GM21381 (cell line): ENCODE measurements around the gene SLC39A8.
"Not testable (repeated sequence)": the region's sequence is repeated elsewhere in the genome, so short reads cannot be mapped to it uniquely, and the experiment has no call there.

ENCODE experiments used
- ATAC-seq: cut with Tn5 transposase; IDR thresholded peaks from one replicate; pipeline ENCODE4 v1.9.1; 2021; ENCODE audit warnings: mild to moderate bottlenecking, moderate library complexity; ENCODE audit not compliant: unreplicated experiment

The SLC39A8 gene

DNA sequence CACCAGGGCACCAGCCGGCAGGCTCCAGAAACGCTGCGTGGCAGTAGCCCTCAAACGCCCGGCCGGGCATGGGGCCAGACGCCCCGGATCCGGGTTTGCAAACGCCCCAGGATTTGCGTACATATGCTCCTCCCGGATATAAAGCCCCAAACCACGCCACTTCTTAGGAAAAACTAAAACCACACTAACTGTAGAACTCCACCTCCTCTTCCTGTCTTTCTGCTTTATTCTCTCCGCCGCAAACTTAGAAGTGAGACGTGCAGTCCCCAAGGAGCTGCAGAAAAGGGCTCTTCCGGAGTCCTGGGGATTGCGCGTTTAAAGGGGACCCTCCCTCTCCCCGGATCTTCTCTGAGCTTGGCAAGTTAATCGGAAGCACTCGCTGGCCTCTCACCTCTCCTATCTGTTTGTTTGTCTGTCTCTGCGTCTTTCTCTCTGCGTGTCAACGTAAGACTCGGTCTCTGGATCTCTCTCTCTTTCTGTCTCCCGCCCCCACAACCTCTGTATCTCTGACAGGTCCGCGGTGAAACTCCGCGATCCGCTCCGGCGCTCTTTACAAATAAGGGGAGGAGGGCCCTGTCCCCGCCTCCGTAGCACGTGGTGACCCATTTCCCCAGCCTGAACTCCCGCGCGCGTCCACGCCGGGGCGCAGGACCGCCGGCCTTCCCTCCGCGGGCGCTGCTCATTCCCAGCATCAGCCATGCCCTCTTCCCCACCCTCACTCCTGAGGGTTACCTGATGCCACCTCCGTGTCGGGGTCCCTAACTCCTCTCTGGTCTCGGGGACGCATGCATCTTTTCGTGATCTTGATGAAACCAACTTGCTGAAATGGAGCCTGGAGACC lies at the start of gene SLC39A8:
Gene SLC39A8, minus strand, starts transcription at position 529 of the 841 bp plus-strand sequence. CDS start 820 bp downstream, outside the sequence.
- ATAC-seq: peak; percentile 82

DNA sequence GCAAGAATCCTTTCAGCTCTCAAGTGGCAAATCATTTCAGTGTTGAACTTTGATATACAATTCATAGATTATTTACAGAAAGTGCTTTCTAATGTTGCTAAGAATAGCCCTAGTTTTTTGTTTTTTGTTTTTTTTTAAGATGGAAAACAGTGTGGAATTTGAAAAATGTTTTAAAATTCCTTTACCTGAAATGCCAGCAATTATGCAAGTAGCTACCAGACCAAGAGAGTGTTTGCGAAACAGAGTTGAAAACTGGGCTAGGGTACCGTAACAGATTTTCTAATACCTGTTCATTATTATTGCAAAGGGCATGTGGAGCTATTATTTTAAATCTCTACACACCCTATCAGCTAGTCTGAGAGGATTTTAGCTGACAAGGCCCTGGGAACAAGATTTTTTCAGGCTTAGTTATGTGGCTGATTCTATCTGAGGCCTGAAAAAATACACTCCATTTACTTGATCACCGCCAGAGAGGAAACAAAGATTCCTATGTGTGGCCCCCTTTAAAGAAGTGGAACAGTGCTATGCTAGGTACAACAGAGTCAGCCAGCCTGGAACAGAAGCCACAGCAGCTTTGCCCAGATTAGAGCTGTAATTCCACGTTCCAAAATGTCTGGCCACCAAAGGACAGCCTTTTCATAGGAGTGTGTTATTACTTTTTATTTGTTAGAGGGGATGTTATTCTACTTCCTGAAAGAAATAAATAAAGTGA lies 46.9 kb upstream of the SLC39A8 start:
- ATAC-seq: no peak

DNA sequence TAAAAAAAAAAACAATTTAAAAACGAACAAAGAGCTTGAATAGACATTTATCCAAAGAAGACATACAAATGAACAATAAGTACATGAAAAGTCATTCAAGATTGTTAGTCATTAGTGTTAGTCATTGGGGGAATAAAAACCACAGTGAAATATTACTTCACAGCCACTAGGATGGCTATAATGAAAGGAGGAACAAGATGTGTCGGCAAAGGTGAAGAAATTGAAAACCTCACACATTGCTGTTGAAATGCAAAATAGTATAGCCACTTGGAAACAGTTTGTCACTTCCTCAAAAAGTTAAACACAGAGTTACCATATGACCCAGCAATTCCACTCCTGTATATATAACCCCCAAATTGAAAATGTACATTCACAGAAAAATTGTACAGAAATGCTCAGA lies 45.2 kb upstream of the SLC39A8 start:
- ATAC-seq: peak; percentile 95

DNA sequence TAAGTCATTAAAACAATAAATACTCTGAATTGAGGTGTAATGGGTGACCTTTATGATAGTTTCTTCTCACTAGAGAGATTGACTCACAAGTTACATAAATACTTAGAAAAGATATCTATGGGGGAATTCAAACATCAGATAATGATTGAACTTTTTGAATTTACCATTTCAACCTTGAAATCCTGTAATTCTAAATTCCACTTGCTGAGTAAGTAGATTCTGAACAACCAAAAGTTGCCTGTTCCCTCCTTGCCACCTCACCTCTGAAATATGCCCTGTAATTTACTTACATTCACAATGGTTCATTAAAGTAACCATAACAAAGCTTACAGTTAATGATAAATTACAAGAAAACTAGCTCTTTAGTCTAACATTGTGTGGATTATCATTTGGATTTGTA lies 43.3 kb upstream of the SLC39A8 start:
- ATAC-seq: no peak

DNA sequence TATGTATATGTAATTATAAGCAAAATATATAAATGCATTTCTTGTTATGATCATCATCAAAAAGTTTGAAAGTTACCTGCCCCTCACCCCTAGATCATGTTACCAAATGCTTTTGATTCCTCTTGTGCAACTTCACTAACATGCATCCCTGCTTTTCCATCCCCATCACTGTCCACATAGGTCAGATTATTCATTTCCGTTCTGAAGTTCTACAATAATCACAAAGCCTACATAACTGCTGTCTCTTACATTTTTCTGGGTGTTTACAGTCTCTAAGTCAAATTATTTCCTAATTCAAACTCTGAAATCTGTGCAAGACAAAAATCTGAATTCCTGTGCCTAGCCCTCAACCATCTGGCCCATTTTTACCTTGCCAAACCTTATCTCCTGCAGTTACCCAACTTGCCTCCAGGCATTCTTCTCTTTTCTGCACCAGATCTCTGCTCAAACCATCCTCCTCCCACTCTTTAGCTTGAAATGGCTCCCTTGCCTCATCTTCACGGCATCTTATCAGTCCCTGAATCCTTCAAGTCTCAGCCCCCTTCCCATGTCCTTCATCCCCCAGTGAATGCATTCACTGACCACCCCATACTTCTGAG lies 42.4 kb upstream of the SLC39A8 start:
- no peak for ATAC-seq

DNA sequence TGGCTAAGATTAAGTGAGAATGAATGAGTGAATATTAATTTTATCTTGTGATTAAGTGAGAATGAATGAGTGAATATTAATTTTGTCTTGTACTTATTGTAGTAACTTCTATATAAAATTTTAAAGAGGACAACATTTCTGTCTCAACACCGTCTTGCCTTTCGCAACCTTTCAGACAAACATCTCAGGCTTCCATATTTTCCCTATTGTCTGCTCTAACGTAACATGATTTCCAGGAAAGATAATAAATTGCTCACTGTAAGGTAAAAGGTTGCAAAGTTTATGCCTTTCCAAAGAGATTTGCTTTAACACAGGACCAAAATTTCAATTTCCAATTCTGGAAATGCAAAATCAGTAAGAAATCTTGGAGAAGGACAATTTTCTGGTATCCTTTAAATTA lies 41.7 kb upstream of the SLC39A8 start:
- ATAC-seq: no peak

DNA sequence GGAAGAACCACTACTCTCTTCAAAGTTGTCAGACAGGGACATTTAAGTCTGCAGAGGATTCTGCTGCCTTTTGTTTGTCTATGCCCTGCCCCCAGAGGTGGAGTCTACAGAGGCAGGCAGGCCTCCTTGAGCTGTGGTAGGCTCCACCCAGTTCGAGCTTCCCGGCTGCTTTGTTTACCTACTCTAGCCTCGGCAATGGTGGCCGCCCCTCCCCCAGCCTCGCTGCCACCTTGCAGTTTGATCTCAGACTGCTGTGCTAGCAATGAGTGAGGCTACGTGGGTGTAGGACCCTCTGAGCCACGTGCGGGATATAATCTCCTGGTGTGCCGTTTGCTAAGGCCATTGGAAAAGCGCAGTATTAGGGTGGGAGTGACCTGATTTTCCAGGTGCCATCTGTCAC lies 35.0 kb upstream of the SLC39A8 start:
- ATAC-seq: not testable (repeated sequence)

DNA sequence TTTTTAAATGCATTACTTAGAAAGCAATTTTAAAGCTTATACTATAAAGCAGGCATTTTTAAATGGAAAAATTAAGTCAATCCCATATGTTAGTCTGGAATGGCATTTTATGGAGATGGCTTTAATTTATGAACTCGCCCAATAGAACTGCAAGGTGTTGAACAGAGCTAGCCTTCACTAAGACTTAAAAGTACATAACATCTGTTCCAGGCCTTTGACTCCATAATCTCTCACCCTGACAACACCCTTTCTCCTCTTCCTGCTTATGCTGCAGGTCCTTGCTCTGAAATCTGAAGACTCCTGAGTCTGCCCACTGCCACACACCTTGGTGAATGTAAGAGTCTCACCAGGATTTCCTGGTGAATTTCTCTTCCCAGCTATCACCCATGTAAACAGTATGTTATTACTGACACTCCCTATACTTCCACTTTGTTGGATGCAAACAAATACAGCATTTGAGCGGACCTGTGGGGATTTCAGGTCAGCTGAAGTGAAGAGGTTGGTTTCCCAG lies 17.7 kb upstream of the SLC39A8 start:
- ATAC-seq: no peak

DNA sequence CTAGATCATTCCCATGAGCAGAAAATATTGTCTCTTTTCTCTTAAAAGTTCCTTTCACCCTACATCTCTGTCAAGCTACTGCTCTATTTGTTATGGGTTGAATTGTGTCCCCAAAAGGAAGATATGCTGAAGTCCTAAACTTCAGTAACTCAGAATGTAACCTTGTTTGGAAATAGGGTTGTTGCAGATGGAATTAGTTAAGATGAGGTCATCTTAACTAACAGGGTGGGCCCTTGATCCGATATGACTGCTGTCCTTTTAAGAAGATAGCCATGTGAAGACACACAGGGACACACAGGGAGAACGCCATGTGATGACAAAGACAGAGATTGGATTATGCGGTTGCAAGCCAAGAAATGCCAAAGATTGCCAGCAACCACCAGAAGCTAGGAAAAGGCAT lies 12.8 kb upstream of the SLC39A8 start:
- no peak for ATAC-seq

DNA sequence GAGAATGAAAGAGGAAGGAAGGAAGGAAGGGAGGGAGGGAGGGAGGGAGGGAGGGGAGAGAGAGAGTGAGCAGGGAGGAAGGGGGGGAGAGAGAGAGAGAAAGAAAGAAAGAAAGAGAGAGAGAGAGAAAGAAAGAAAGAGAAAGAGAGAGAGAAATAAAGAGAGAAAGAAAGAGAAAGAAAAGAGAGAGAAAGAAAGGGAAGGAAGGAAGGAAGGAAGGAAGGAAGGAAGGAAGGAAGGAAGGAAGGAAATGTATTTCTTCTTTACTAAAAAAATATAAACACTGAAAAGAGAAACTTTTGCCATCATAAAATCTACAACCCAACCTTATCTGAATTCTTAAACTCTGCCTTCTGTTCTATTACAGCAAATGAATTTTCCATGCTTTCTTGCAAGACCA lies 12.4 kb upstream of the SLC39A8 start:
- ATAC-seq: not testable (repeated sequence)

DNA sequence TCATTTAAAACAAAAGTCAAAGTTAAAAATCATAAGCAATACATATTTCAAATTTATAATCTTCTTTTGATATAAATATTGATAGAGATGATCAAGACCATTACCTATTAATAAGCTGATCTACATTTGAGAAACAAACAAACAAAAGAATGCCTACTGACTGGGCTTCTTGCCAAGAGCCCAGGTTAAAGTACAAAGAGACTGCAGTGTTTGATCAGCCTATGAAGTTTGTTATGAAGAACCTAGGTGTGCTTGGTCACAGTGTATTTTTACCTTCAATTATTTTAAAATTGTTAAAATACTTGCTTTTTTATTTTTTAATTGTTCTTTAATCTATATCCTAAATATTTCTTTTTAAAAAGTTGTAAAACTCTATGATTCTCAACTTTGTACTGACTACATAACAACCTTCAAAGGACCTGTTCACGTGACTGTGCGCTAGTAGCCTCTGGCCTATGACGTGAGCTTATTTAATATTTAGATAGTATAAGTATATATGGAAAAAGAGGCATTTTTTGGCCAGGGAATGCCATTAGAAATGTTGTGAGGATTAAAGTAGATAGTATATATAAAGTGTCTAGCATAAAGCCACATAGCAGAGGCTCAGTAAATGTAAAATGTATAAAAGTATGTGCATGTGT lies 11.4 kb upstream of the SLC39A8 start:
- ATAC-seq: no peak

DNA sequence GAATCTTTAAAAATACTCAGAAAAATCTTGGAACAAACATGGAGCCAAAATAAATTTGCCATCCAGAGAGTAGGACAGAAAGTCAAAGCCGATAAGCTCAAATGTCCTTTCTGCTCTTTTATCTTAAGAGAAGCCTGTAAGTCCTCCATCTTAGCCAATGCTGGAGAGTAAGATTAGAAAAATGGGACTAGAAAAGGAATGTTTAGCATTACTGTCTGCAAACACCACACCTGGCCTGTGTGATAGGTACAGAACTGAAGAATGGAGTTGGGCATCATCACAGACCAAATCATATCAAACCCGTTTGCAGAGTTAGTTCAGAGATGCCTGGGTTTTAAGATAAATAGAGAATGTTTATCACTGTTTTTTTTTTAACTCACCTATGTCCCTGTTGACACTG lies 10.5 kb upstream of the SLC39A8 start:
- no peak for ATAC-seq

DNA sequence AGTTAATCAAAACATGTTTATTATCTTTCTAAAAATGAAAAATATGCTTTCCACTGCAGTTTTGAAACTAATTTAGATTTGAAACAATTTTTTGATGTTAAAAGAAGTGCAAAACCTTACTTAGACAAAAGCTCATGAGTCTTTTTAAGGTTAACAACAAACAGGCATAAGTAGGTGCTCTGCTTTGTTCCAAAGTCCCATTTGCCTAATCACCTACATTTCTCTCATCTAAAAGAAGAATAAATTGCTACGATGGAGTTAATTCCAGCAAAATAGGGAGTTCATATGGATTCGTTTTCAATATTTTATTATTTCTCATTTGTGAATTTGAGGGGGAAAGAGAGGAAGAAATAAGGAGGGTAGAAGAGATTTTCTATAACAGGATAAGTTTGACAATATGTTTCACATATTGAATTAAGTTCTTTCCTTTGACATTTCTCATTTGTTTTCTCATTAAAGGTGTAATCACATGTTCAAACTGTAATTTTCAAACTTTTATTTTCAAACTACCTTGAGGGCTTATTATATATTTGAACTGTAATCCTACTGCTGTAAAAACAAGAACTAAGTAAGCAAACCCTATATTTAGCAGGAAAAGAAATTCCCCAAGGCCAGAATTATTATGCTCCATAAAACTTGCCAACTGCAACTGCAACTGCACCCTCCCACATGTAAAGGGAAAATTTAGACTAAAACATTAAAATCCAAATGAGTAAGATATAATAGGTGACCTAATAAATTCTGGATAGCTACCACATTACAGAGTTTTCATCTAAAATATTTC lies 9.6 kb upstream of the SLC39A8 start:
- ATAC-seq: no peak

DNA sequence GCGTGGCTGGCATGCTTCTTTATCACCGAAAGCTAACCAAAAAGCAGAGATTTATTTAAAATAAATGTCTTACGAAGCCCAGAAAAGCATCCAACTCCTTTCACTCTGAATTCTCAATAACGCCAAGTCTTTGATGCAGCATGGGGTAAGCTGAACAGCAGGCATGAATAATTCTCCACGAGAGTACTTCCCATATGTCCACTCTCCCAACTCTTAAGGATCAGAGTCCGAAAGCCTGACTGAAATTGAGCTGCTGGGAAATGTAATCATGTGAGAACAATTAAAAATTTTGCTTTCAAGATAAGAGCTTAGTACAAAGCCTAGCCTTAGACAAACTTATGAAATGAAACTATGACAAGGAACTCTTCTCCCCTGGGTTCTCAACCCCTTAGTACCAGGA lies 7.5 kb upstream of the SLC39A8 start:
- no peak for ATAC-seq

DNA sequence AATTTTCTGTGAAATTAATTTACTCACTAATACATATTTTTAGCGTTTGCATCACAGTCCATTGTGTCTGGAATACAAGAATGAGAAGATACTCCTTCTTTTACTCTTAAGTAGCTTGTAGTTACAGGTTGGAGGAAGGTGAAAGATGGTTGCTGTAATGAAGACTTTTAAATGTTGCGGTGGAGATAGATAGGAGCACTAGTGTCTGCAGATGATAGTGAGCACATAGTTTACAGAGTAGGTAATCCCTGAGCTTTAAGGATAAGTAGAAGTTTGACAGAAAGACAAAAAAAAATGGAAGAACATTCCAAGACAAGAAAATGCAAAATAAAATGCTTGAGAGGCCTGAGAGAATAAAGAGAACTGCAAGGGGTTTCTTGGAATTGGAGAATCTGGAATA lies 5.4 kb upstream of the SLC39A8 start:
- ATAC-seq: no peak

DNA sequence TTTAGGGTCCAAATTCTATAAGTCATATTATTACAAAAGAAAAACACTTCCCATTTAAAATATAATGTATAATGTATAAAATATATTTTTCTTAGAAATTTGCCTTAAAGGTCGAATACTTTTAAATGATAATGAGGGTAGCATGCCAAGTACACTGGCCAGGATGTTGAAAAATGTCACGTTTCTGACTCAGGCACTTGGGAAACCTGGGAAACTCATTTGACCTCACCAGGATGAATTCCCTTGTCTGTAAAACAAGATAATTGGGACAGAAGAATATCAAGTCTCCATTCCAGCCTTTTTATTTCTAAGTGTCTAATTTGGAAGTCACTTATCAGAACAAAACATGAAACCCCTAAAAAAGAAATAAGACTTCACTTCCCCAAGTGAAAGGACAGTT lies 3.4 kb upstream of the SLC39A8 start:
- no peak for ATAC-seq

DNA sequence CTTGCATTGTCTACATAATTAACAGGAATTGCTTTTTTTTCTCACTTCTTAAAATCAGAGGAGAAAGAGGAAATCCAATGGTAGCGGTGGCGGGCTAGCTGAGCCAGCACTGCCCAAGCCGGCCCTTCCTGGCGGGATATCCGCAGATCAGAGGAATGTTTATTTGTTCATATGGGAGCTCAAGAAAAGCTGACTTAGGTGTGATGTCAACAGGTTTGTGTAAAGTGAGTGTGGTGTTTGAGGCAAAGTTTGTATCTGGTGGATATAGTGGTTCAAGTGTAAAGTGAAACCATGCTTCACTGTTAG lies 466 bp upstream of the SLC39A8 start:
- ATAC-seq: no peak

DNA sequence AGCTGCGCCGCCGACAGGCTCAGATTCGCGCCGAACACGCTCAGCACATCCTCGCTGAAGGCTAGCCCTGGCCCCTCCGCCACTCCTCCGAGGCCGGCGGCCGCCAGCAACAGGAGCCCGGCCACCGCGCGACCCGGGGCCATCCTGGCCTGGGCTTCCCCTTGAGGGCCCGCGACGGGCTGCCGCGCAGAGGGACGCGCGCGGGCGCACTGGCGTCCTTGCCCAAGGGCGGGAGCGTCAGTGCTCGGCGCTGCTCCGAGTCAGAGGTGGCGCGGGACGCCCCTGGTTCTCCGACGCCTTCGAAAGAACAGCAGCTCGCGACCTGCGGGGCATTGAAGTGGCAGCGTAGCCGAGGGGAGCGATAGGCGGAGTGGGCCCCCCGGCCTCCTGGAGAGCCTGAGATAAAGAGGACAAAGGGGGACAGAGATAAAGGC lies 745 bp downstream of the SLC39A8 start:
- peak; percentile 42 for ATAC-seq

DNA sequence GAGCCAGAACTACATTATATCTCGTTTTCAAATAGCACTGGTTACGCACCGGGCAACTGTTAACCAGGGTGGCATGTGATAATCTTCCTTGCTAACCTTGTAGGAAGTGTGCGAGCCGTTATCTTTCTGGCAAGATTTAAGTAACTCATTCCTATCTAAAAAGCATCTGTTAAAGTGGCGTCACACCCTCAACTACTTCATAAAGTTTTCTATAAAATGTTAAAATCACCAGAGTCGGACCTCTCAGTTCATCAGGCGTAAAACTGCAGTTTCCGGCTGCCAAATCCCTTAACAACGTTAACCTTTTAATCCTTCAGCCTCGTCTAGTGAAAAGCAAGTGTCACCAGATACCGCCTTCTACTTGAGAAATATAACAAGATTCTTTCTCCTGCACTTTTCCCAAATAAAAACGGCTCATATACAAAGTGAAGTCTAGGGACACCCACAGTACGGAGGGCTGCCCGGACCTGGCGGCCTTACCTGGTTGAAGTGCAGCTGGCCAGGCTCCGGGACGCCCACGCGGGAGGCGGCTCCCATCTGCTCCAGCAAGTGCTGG lies 1.2 kb downstream of the SLC39A8 start:
- ATAC-seq: peak; percentile 33

DNA sequence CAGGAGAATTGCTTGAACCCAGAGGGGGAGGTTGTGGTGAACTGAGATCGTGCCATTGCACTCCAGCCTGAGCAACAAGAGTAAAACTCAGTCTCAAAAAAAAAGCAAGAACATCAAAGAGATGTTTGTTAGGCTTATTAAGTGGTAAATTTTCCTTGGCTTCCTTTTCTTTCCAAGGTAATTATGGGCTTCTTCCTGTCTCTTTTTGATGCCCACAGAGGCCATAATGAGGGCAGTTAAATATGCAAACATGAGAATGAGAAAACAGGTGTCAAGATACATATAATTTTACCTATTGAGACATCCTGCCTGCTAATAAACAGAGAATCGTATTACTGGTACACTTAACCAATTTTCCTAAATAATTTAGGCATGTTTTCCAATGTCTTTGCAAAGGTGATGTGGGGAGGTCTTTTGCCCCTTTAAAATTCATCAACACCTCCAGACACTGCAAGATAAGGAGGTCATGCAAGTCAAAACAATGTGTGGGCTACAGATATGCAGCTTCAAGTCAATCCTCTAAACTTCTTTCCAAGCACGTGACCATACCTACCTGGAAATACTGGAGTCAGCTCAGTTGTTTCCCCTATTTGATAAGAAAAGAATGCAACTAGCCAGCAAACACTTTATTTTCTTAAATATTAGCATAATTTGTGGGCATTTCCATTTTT lies 2.7 kb downstream of the SLC39A8 start:
- no peak for ATAC-seq
